Measurements from ENCODE around the gene ZRANB1. TPM values are rescaled to one million over a fixed set of nuclear protein-coding genes. Genes with fewer than 3 reads are reported as not detected.

ZRANB1 gene
- total RNA-seq, 4 donors from 2014 or later = 10.7 to 18.8 (median 15.5) TPM

DNA sequence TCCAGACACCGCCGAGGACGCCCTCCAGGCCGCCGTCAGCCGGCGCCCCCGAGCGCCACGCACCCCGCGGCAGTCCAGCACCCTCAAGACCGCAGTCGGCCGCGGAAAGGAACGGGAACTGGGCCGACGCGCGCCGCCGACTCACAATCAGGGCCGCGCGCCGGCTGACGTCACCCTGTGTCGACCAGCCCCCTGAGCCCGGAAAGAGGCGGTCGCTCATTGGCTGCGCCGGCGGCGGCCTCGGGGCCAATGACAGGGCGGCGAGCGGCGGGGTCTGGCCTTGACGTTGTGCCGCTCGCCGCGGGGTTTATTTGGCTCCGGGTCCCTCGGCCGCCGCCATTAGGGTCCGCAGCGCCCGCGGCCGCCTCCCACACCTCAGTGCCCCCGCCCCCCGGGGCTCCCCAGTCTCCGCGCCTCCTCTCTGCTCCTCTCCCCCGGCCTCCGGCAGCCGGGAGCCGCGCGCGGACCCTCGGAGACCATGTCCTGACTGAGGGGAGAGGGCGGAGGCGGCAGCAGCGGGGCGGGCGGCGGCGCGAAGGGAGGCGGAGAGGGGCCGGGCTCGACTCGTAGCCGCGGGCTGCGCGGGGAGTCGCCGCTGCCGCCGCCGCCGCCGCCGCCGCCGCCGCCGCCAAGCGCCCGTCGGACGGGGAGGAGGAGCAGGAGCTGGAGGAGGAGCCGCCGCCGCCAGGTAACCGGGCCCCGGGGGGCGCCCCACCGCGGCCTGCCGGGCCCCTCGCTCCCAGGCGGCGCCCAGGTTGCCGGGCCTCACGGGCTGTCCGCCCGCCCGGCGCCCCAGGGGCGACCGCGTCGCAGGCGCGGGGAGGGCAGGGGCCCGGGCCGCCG lies 25.1 kb upstream of the ZRANB1 start:
- TF ChIP-seq POLR2A (IDR thresholded peaks at IDR 0.05) = peak; percentile 86 to 96
- TF ChIP-seq, protein P1, sequence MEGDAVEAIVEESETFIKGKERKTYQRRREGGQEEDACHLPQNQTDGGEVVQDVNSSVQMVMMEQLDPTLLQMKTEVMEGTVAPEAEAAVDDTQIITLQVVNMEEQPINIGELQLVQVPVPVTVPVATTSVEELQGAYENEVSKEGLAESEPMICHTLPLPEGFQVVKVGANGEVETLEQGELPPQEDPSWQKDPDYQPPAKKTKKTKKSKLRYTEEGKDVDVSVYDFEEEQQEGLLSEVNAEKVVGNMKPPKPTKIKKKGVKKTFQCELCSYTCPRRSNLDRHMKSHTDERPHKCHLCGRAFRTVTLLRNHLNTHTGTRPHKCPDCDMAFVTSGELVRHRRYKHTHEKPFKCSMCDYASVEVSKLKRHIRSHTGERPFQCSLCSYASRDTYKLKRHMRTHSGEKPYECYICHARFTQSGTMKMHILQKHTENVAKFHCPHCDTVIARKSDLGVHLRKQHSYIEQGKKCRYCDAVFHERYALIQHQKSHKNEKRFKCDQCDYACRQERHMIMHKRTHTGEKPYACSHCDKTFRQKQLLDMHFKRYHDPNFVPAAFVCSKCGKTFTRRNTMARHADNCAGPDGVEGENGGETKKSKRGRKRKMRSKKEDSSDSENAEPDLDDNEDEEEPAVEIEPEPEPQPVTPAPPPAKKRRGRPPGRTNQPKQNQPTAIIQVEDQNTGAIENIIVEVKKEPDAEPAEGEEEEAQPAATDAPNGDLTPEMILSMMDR (IDR thresholded peaks at IDR 0.05) = no peak
- no peaks in the 10 kb centered on the region for H3K27me3 ChIP-seq
- H3K4me3 ChIP-seq = peak overlapping the region; percentile 75 to 95 (median 92)
- peaks cover 0 to 20% (median 5%) of the 10 kb centered on the region in 4 donors for H3K4me1 ChIP-seq
- no peaks in the 10 kb centered on the region for H3K9me3 ChIP-seq
- H3K36me3 ChIP-seq = no peaks in the 10 kb centered on the region
- H3K27ac ChIP-seq = peak overlapping the region; percentile 94 to 99 (median 99)
- DNase-seq = peak; percentile 99

DNA sequence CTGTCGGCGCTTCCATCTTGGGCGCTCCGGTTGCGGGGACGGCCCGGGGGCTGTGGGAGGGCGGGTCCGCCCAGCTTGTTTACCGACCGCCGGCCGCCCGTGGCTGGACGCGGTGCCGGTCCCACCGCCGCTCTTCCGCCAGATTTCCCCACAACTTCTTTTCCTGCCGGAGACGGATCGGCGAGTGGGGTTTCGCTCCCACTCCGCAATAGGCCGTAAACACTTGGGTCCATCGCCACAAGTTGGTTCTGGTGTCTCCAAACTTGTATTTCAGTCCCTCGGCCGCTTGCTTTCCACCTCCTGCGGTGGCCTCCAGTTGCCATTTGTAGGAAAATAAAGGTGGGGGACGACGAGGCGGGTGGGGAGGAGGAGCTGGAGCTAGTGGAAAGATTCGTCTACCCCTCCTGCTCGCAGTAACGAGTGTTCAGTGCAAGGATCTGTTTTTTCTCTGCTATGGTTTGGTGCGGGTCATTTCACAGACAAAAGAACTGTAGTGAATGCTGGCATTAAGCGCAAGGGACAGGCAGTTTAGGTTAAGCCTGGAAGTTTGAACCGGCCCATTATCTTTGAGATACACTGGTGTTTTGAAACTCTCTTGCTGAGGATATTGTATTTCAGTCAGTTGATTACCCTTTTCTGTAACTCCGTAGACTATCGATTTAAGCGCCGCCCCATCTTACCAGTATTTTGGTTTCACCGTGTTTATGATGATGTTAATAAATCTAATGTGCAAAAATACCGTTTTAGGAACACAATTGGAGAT lies 24.3 kb upstream of the ZRANB1 start:
- H3K4me1 ChIP-seq = peaks cover 0 to 20% (median 5%) of the 10 kb centered on the region in 4 donors
- no peaks in the 10 kb centered on the region for H3K9me3 ChIP-seq
- peak; percentile 28 to 72 (median 55) for DNase-seq
- no peaks in the 10 kb centered on the region for H3K36me3 ChIP-seq
- peak overlapping the region; percentile 75 to 95 (median 92) for H3K4me3 ChIP-seq
- peak overlapping the region; percentile 94 to 99 (median 99) for H3K27ac ChIP-seq
- no peaks in the 10 kb centered on the region for H3K27me3 ChIP-seq
- no peak for TF ChIP-seq POLR2A (IDR thresholded peaks at IDR 0.05)
- TF ChIP-seq, protein P1 (IDR thresholded peaks at IDR 0.05) = no peak

DNA sequence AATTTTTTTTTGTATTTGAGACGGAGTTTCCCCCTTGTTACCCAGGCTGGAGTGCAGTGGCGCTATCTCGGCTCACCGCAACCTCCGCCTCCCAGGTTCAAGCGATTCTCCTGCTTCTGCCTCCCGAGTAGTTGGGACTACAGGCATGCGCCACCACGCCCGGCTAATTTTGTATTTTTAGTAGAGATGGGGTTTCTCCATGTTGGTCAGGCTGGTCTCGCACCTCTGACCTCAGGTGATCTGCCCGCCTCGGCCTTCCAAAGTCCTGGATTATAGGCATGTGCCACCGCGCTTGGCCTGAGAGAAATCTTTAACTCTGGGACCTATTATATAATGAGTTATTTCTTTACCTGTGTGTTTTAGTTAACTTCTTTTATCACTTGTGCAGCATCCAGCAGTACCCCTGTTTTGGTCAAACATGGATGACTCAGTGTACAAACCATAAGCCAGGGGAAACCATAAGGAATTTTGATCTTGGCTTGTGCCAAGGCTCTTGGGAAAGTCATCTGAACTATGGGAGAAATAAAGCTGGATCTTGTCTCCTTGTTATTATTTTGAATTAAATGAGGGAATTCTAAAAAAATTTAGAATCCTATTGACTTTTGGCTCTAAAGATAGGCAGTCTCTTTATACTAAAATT lies 23.6 kb upstream of the ZRANB1 start:
- H3K4me1 ChIP-seq = peaks cover 0 to 20% (median 5%) of the 10 kb centered on the region in 4 donors
- TF ChIP-seq POLR2A (IDR thresholded peaks at IDR 0.05) = no peak
- TF ChIP-seq, protein P1 (IDR thresholded peaks at IDR 0.05) = peak in 1 of 6 experiments; percentile 4
- no peaks in the 10 kb centered on the region for H3K27me3 ChIP-seq
- no peak for DNase-seq
- H3K9me3 ChIP-seq = no peaks in the 10 kb centered on the region
- H3K27ac ChIP-seq = peak overlapping the region; percentile 94 to 99 (median 99)
- peak overlapping the region; percentile 75 to 95 (median 92) for H3K4me3 ChIP-seq
- H3K36me3 ChIP-seq = no peaks in the 10 kb centered on the region

DNA sequence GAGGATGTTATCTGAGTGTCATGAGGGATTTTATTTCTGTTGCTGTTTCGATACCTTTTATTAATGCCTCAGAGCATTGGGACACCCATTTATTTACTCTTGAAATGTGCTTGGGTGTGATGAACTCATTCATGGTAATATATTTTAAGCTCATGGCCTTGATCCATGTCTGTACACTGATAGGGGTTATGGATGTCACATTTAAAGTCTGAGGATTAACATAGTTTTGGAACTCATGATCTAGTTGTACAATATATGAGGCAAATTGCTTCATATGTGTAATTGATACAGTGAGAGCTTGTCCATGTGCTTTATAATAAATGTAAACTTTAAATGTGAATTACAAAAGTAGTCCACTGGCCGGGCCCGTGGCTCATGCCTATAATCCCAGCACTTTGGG lies 23.0 kb upstream of the ZRANB1 start:
- no peak for DNase-seq
- Histone ChIP-seq H3K9me3 (no peaks in the 10 kb centered on the region), H3K4me1 (peaks cover 0 to 23% (median 5%) of the 10 kb centered on the region in 4 donors), H3K4me3 (peak overlapping the region in 2 of 4 donors; percentile 94 to 95), H3K27ac (peak overlapping the region in 2 of 4 donors; percentile 6 to 99), H3K27me3 (no peaks in the 10 kb centered on the region), H3K36me3 (no peaks in the 10 kb centered on the region)
- TF ChIP-seq, protein P1 (IDR thresholded peaks at IDR 0.05) = no peak
- no peak for TF ChIP-seq POLR2A (IDR thresholded peaks at IDR 0.05)

DNA sequence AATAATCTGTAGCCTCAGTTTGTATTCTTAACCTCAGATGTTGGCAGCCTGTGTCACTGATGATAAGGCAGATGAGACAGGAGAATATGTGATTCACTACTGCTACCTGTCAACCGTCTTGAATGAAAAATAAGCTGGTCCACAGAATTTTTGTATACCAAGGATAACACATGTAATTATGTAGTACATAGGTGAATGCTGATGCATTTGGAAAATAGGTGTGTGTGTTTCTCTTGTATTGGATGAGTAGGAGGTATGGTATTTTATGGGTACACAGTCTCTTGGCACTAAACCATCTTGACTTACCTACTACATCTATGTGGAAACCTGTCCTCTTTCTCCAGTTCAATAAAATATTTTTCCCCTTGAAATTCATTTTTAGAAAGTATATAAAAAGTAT lies 20.7 kb upstream of the ZRANB1 start:
- Histone ChIP-seq H3K4me1 (peaks cover 0 to 23% (median 5%) of the 10 kb centered on the region in 4 donors), H3K4me3 (no peak overlapping the region), H3K36me3 (no peaks in the 10 kb centered on the region), H3K9me3 (no peaks in the 10 kb centered on the region), H3K27ac (no peak overlapping the region), H3K27me3 (no peaks in the 10 kb centered on the region)
- DNase-seq = no peak
- TF ChIP-seq, protein P1 (IDR thresholded peaks at IDR 0.05) = no peak
- TF ChIP-seq POLR2A (IDR thresholded peaks at IDR 0.05) = no peak
